HG02759 (cell line): ENCODE data around the gene FAM200A.
"Not testable (repeated sequence)": the region's sequence is repeated elsewhere in the genome, so short reads cannot be mapped to it uniquely, and the experiment has no call there.

ENCODE experiments used
- ATAC-seq: cut with Tn5 transposase; IDR thresholded peaks from one replicate; pipeline ENCODE4 v1.9.1; 2021; ENCODE audit warnings: mild to moderate bottlenecking, moderate library complexity; ENCODE audit not compliant: unreplicated experiment

FAM200A gene

DNA sequence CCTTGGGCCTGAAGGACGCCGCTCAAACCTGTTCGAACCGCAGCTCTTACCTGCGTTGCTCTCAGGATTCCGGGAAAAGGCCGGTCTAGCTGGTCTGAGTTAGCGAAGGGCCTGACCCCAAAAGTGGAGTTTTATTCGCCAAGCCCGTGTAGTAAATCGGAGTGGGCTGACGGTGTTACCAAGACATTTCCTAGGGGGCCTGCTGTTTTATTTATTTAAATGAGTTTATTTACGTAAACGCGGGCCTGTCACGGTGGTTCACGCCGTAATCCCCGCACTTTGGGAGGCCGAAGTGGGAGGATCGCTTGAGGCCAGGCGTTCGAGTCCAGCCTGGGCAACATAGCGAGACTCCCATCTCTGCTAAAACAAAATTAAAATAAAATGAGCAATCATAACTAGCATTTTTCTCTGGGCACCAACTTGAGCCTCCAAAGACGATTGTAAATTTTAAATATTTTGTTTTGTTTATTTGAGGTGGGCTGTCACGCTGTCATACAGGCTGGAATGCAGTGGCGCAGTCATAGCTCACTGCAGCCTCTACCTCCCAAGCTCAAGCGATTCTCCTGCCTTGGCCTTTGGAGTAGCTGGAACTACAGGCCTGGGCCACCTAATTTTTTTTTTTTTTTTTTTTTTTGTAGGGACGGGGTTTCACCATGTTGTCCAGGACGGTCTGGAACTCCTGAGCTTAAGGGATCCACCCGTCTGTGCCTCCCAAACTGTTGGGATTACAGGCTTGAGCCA is 7.4 kb upstream of the FAM200A start:
- no peak for ATAC-seq

DNA sequence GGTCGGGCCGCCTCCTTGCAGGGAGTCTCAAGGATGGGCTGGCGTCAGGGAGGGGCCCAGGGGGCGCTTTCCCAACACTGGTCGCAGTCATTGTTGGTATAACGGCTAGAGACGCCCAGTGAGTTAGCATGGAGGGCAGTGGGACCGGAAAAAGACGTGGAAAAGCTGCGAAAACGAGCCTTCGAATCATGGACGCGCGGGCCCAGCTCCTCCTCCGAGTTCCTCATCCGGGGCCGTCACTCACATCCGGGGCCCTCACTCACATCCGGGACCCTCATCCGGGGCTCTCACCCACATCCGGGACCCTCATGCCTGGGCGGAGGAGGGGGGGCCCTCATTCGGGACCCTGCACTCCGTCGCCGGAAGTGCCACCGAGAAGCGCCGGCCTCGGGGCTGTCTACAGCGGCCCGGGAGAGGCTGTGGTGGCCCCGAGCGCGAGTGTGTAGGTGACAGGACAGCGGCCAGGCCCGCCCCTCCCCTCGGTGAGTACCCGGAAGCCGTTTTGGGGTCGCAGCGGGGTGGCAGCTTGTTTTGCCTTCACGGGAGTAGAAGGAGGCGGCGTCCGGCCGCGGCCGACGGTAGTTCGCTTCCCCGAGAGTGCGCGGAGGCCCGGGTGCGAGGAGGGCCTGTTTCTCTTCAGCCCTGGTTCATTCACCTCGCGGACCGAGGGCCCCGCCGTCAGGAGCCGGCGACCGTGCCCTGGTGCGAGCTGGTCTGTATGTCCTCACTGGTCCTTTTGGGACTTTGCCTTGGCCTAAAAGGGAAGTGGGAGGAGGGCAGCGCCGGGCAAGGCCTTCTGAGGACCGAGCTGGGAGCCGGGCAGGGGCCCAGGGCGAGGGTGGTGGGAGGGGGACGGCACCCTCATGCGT is 6.6 kb upstream of the FAM200A start, which contains the start of gene ZNF655:
Gene ZNF655 (plus strand): TSS at position 337 of the 869 bp plus-strand sequence. CDS start 1,918 bp downstream, outside the sequence.
- peak; percentile 81 for ATAC-seq

DNA sequence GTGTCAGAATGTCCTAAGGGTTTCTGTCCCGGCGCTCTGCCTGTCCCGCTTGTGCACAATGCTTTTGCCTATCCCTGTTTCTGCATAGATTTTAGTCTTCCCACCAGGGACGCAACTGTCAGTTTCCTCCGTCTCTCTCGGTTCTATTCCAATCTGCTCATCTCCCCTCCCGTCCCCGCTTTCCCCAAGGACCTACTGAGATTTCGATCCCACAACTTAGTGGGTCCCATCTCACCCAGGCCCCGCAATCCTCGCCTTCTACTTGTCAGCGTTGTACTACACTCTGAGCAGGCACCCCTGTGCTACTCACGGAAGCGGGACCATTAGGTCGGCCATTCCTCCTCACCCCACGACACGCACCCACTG is 6.0 kb upstream of the FAM200A start:
- ATAC-seq: no peak

DNA sequence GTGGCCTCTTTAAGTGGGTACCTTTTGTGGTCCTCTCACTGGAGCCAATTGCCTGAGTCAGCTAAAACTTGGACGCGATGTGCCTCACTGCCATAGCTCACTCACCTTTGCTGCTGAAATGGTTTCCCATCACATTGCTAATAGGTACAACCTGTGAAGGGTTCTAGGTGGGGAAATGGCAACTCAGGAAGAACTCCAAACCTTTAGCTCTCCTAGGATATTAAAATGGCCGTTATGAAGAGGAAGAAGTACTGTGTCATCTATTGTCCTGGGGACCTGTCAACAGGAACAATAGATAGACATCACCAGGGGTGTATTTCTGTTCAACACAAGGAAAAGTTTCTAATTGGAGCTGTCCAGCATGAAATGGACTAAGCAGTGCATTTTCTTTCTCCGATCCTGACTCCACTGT is 5.3 kb upstream of the FAM200A start:
- ATAC-seq: no peak

DNA sequence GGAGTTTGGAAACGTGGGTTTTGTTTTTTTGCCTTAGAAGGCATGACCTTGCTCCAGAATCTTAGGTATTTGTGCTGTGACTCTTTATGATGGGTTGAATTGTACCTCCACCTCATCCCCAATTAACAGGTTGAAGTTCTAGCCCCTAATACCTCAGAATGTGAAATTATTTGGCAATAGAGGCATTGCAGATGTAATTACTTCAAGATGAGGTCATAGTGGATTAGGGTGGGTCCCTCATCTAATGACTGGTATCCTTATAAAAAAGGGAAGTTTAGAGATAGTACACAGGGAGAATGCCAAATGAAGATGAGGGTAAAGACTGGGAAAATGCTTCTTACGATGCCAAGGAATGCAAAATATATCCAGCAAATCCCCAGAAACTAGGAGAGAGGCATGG is 3.0 kb upstream of the FAM200A start:
- no peak for ATAC-seq

DNA sequence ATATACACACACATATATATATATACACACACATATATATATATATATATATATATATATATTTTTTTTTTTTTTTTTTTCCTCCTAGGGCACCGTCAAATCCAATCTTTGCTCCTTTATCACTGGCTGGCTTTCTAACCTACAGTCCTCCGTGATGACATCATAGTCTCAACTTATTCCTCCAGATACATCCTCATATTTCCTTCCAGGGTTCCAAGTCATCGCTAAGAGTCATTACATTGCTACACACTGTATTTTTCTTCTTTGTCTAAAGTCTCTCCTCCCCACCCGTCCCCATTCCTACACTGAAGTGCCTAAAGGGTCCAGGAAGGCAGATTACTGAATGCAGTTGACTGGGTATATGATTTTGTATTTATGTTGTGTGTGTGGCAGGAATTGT is 1.1 kb upstream of the FAM200A start:
- no peak for ATAC-seq

DNA sequence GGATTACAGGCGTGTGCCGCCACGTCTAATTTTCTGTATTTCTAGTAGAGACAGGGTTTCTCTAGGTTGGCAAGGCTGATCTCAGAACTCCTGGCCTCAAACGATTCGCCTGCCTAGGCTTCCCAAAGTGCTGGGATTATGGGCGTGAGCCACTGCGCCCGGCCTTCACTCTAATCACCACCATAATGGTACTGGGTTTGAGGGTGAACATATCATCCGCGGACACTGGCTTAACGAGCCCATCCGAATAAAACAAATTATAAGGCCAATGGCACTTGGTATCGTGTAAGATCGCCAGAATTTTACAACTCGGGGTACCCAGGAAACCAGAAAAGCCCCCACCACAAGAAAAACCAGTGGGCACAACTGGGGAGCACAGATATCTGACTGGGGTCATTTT is 580 bp downstream of the FAM200A start:
- ATAC-seq: no peak

DNA sequence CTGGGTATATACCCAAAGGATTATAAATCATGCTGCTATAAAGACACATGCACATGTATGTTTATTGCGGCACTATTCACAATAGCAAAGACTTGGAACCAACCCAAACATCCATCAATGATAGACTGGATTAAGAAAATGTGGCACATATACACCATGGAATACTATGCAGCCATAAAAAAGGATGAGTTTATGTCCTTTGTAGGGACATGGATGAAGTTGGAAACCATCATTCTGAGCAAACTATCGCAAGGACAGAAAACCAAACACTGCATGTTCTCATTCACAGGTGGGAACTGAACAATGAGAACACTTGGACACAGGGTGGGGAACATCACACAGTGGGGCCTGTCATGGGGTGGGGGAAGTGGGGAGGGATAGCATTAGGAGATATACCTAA is 2.4 kb downstream of the FAM200A start:
- not testable (repeated sequence) for ATAC-seq

DNA sequence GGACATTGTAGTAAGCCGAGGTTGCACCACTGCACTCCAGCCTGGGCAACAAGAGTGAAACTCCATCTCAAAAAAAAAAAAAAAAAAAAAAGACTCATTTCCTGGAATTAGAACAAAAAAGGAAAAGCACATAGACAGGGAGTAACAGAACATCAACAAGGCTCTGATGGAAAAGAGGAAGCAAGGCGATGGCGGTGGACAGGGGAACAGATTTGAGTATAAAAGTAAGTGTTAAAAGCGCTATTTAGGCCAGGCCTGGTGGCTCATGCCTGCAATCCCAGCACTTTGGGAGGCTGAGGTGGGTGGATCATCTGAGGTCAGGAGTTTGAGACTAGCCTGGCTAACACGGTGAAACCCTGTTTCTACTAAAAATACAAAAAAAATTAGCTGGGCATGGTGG is 6.6 kb downstream of the FAM200A start:
- not testable (repeated sequence) for ATAC-seq

DNA sequence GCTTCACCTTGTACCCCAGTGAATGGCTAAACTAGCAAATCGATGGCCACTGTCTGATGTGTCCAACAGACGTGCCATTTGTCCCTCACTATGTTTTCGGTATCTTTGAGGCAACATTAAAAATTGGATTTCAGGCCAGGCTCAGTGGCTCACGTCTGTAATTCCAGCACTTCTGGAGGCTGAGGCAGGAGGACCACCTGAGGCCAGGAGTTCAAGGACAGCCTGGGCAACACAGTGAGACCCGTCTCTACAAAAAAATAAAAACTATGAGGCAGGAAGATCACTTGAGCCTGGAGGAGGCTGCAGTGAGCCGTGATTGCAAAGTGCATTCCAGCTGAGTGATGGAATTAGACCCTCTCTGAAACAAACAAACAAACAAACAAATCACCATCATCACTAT is 8.0 kb downstream of the FAM200A start:
- ATAC-seq: no peak

DNA sequence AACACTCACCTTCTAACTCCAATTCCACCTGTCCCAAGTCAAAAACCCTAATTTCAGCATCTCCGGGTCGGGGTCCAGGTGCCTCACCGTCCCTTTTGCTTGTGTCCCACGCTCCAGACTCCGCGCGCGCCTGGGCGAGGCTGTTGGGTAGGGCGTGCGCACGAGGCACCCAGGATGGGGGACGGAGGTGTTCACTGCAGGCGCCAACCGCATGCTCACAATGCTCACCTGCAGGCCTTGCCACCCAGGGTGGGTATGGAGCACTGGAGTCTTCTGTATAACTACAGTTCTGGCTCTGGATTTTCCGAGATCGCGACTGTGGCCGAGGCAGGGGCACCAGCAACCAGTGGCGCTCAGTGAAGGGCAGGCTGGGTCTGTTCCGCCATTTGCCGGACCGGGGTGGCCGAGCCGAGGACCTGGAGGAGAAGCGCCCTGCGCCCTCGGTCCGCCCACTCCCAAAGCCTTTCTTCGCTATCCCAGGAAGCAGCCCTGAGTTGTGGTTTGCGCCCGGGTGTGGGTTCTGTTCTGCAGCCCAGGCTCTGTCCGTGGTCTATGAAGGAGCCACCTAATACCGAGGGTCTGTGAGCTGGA is 8.7 kb downstream of the FAM200A start:
- ATAC-seq: no peak

DNA sequence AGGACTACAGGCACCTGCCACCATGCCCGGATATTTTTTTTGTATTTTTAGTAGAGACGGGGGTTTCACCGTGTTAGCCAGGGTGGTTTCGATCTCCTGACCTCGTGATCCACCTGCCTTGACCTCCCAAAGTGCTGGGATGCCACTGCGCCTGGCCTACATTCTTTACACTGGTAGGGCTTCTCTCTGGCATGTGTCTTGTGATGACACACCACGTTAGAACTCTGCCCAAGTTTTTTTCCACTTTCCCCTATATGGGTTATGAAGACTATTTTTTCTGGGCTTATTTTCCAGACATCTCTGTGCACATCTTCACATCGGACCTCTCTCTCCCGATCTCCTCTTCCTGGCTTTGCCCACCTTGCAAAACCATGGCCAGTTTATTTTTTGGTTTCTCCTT is 10.7 kb downstream of the FAM200A start:
- no peak for ATAC-seq

DNA sequence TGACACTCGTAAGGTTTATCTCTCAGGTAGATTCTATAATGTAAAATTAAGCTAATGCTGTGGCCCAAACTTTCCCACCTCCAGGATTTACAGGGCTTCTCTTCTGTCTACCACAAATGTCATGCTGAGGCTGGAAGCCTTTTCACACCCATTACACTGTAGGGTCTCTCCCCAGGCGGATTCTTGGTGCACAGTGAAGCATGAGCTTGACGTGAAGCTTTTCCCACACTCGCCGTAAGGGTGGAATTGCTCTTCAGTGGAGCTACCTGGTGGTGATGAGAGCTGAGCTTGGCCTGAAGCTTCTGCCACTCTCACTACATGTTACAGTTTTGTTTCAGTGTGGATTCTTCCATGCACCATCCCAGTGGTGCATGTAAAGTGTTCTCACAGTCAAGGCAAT is 11.4 kb downstream of the FAM200A start:
- no peak for ATAC-seq

DNA sequence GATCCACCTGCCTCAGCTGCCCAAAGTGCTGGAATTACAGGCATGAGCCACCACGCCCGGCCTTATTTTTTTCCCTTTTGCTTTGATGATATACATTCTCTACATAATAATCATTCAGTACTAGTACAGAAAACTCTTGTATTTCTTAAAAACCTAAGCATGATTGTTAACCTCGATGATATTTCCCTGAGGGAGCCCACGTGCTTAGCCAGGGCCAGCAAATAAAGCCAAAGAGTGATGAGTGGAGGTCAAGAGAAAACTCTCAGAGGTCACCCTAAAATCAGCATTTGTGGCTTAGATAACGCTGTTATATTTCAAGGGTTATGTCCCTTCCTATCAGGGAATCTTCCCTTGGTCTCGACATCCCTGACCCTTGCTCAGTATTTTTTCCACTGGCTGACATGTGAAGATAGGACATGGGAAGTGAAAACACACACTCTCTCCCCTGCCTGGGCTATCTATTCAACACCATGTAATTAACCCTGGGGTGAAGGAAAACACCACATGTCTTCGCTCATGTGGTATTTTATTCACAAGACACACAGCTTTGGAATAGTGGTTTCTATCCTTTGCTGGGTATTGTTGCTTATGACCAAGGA is 12.6 kb downstream of the FAM200A start:
- ATAC-seq: no peak

DNA sequence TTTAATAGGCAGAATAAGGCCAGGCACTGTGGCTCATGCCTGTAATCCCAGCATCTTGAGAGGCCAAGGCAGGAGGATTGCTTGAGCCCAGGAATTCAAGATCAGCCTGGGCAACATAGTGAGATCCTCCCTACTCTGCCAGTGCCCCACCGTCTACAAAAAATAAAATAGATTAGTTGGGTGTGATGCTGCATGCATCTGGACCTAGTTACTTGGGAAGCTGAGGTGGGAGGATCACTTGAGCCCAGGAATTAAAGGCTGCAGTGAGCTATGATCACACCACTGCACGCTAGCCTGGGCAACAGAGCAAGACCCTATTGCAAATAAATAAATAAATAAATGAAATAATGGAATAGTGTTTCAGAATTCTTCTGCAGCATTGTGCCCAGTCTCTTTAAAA is 16.2 kb downstream of the FAM200A start:
- ATAC-seq: no peak

DNA sequence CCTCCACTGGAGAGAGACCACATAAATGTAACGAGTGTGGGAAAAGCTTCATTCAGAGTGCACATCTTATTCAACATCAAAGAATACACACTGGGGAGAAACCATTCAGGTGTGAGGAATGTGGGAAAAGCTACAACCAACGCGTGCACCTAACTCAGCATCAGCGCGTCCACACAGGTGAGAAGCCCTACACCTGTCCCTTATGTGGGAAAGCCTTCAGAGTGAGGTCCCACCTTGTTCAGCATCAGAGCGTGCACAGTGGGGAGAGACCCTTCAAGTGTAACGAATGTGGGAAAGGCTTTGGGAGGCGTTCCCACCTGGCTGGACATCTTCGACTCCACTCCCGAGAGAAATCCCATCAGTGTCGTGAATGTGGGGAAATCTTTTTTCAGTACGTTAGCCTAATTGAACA is 20.6 kb downstream of the FAM200A start:
- no peak for ATAC-seq

DNA sequence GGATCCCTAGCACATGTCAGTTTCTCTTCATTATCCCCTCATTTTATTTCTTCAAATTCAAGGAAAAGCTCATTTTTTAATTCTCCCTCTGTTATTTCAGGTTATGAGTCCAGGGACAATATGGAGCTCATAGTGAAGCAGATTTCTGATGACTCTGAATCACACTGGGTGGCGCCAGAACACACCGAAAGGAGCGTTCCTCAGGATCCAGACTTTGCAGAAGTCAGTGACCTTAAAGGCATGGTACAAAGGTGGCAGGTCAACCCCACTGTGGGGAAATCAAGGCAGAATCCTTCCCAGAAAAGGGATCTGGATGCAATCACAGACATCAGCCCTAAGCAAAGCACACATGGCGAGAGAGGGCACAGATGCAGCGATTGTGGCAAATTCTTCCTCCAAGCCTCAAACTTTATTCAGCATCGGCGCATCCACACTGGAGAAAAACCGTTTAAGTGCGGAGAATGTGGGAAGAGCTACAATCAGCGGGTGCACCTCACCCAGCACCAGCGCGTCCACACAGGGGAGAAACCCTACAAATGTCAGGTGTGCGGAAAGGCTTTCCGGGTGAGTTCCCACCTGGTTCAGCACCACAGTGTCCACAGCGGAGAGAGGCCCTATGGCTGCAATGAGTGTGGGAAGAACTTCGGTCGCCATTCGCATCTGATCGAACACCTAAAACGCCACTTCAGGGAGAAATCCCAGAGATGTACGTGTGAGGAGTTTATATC is 26.0 kb downstream of the FAM200A start:
- ATAC-seq: no peak

DNA sequence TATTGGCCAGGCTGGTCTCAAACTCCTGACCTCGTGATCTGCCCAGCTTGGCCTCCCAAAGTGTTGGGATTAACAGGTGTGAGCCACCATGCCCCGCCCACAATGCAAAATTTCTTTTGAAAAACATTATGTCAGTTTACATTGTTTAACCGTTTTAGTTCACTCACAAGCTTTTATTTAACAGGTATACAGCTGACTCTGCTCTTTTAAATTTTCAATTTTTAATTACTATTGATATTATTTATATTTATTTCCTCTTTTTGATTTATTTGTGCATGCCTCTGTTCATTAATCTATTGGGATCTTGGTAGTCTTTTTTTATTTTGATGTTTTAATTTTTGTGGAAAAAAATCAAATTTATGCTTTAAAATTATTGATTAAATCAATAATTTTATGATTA is 30.5 kb downstream of the FAM200A start:
- ATAC-seq: no peak

DNA sequence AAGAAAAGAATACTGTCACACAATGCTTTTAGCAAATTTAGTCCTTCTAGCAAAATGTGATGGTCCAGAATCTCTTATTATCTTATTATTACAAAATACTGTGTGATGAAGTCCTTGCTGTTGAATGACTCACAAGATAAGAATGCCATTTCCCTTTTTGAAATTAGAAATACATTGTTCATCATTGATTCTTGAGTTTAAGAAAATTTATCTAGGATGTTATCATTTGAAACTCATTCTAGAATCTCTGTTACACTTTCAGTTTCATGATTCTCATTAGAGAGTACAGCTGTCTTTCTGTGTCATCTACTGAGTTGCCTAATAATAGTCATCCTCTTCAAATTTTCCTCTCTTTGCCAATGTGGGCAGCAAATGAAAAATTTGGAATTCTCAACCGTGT is 37.9 kb downstream of the FAM200A start:
- no peak for ATAC-seq

DNA sequence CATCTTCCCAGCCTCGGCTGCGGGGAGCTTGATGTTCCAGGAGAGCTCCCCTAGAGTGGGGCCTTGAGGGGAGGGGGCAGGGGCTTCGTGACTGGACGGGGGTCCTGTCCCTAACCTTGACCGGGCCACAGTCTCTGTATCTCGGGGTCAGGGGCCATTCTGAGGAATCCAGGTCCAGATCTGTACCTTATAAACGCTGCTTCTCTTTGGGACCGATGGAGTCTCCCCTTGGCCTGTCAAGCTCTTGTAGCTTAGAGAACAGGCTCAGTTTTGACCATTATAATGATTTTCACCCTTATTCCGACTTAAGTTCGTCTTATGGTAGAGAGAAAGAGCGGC is 46.6 kb downstream of the FAM200A start:
- no peak for ATAC-seq
